K562 (cell line): ENCODE data around the gene UBXN10. TPM values are rescaled to one million over a fixed set of nuclear protein-coding genes. Genes with fewer than 3 reads are reported as not detected.

Source experiments
- ARID1B ChIP-seq: fragments of 450-650 bp; IDR thresholded peaks from 2 replicates; pipeline ENCODE4 v1.6.1; 2016; ENCODE audit warnings: antibody characterized with exemption, mild to moderate bottlenecking, inconsistent platforms
- ATF6 ChIP-seq: sonication (generic); formaldehyde crosslinking; IDR thresholded peaks from 2 replicates; pipeline ENCODE4 v1.4.0; 2020; ENCODE audit warnings: mild to moderate bottlenecking, missing genetic modification reagents
- CBX1 ChIP-seq: sonication (generic); IDR thresholded peaks from 2 replicates; pipeline ENCODE4 v1.6.1; 2016; ENCODE audit warnings: antibody characterized with exemption, low read depth, mild to moderate bottlenecking
- KAT7 ChIP-seq: sonication (generic); formaldehyde crosslinking; IDR thresholded peaks from 2 replicates; pipeline ENCODE4 v1.8.0; 2022; ENCODE audit warnings: missing genetic modification reagents, mild to moderate bottlenecking, borderline replicate concordance
- MTA2 ChIP-seq: fragments of 450-650 bp; IDR thresholded peaks from 2 replicates; pipeline ENCODE4 v1.6.1; 2016; ENCODE audit warnings: low read depth
- NR4A1 ChIP-seq, 2 experiments: fragments of 250-450 bp in 1 of 2; fragments of 450-650 bp in 1 of 2; sonication (Bioruptor Pico) in 1 of 2; IDR thresholded peaks; 2 replicates each; pipeline versions ENCODE4 v1.4.0 to v1.6.1; 2016 to 2020; ENCODE audit warnings: mild to moderate bottlenecking in 2 of 2, missing compliant biosample characterization in 1 of 2, missing genetic modification characterization in 1 of 2, moderate library complexity in 1 of 2
- REST ChIP-seq, 2 experiments: fragments of 450-650 bp; formaldehyde crosslinking in 1 of 2; IDR thresholded peaks; 2 replicates each; pipeline versions ENCODE4 v1.4.0 to v1.6.1; 2014 to 2020; ENCODE audit warnings: mild to moderate bottlenecking in 2 of 2, borderline replicate concordance in 1 of 2, low read depth in 1 of 2
- TEAD2 ChIP-seq: fragments of 450-650 bp; IDR thresholded peaks from 2 replicates; pipeline ENCODE4 v1.6.1; 2016; ENCODE audit warnings: missing genetic modification characterization, control low read depth, missing compliant biosample characterization
- ZBTB2 ChIP-seq: fragments of 450-650 bp; IDR thresholded peaks from 2 replicates; pipeline ENCODE4 v1.6.1; 2016; ENCODE audit warnings: antibody characterized with exemption
- ZFX ChIP-seq: sonication (generic); formaldehyde crosslinking; IDR thresholded peaks from 2 replicates; pipeline ENCODE4 v1.8.0; 2022; ENCODE audit warnings: mild to moderate bottlenecking, missing genetic modification reagents, moderate library complexity
- ZNF146 ChIP-seq: IDR thresholded peaks from one replicate; pipeline ENCODE4 v1.6.1; 2018; ENCODE audit warnings: missing compliant biosample characterization; ENCODE audit not compliant: unreplicated experiment
- ZNF23 ChIP-seq: fragments of 250-450 bp; sonication (Bioruptor Pico); IDR thresholded peaks from 2 replicates; pipeline ENCODE4 v1.4.0; 2020; ENCODE audit warnings: mild to moderate bottlenecking
- ZNF277 ChIP-seq: fragments of 250-450 bp; sonication (Bioruptor Pico); IDR thresholded peaks from 2 replicates; pipeline ENCODE4 v1.8.0; 2022; ENCODE audit warnings: inconsistent platforms, mild to moderate bottlenecking, moderate library complexity, borderline replicate concordance
- ZNF347 ChIP-seq: fragments of 450-650 bp; formaldehyde crosslinking; IDR thresholded peaks from 2 replicates; pipeline ENCODE4 v1.4.0; 2020; ENCODE audit warnings: low read depth, mild to moderate bottlenecking, moderate library complexity
- ZNF644 ChIP-seq: fragments of 200-800 bp; sonication (Bioruptor generic); IDR thresholded peaks from 2 replicates; pipeline ENCODE4 v1.6.1; 2016; ENCODE audit warnings: low read depth, missing genetic modification characterization, missing compliant biosample characterization
- ZSCAN29 ChIP-seq: fragments of 450-650 bp; IDR thresholded peaks from 2 replicates; pipeline ENCODE4 v1.6.1; 2017
- polyA plus RNA-seq, 8 experiments: library from polyadenylated mRNA; depleted of rRNA in 4 of 8; stranded (reverse) in 5 of 8; unstranded in 3 of 8; fragments of >200 nt; fragmentation: Nextera tagmentation in 2 of 8; fragmentation: Illumina TruSeq in 1 of 8; extraction: Ambion mirVana in 2 of 8; extraction: Trizol in 1 of 8; gene quantifications; 2 replicates each; pipeline versions ENCODE4 v1.2.1 to v1.2.3, GENCODE V29; 2011 to 2014; ENCODE audit warnings: inconsistent platforms in 1 of 8, missing spikeins in 1 of 8
- total RNA-seq, 7 experiments: library from RNA; depleted of rRNA in 6 of 7; stranded (reverse); fragments of >200 nt in 6 of 7; fragmentation: Illumina TruSeq in 2 of 7; extraction: Trizol in 2 of 7; gene quantifications; 2 replicates each; pipeline versions ENCODE4 v1.2.1 to v1.2.3, GENCODE V29; 2011 to 2021; ENCODE audit warnings: low replicate concordance in 1 of 7

UBXN10 gene
- total and polyA plus RNA-seq, 9 of the 15 experiments (the other 6 are each of a cell fraction or from before 2014, with no cell fraction given) = 10.7 to 17.7 (median 13.6) TPM

- TF ChIP-seq KAT7 (CRISPR knock-in tag) = no peak
- peak; percentile 97 for TF ChIP-seq ARID1B
- TF ChIP-seq ZNF146 (CRISPR knock-in tag) = no peak
- peak; percentile 80 for TF ChIP-seq ZNF644 (tag)
- peak; percentile 60; the same call in 1 of the 2 replicates for TF ChIP-seq ZBTB2
- no peak for TF ChIP-seq REST (IDR thresholded peaks at IDR 0.05; ENCODE audit: borderline replicate concordance)
- no peak for TF ChIP-seq REST (CRISPR knock-in tag; IDR thresholded peaks at IDR 0.05; ENCODE audit: low read depth)
- no peak for TF ChIP-seq ZSCAN29
- no peak; the same call in 1 of the 2 replicates for TF ChIP-seq CBX1
- no peak for TF ChIP-seq ATF6 (CRISPR knock-in tag)
- TF ChIP-seq ZNF277 (CRISPR knock-in tag) = no peak
- TF ChIP-seq ZNF347 (CRISPR knock-in tag) = no peak
- no peak for TF ChIP-seq NR4A1 (CRISPR knock-in tag; IDR thresholded peaks at IDR 0.05)
- TF ChIP-seq NR4A1 (tag; IDR thresholded peaks at IDR 0.05) = peak; percentile 87
- TF ChIP-seq ZFX (CRISPR knock-in tag) = no peak
- TF ChIP-seq ZNF23 (CRISPR knock-in tag) = no peak
- TF ChIP-seq MTA2 = peak; percentile 92
- TF ChIP-seq TEAD2 (tag) = peak; percentile 29; the same call in 1 of the 2 replicates
Observed at GRCh38 chr1:20198918-20199317, 13.0 kb downstream of the UBXN10 start (continued).
